GM21825 (cell line): ENCODE results near the gene MRPL53.

Source experiments
- ATAC-seq: cut with Tn5 transposase; IDR thresholded peaks from one replicate; pipeline ENCODE4 v1.9.1; 2021; ENCODE audit warnings: mild to moderate bottlenecking, moderate library complexity; ENCODE audit not compliant: unreplicated experiment

The MRPL53 gene

GRCh38 chr2:74429487-74430451 lies 42.7 kb downstream of the MRPL53 start:
- no peak for ATAC-seq

- ATAC-seq, result no peak
Observed at GRCh38 chr2:74428675-74429074, 43.8 kb downstream of the MRPL53 start.

- no peak for ATAC-seq
Observed at GRCh38 chr2:74427551-74427950, 44.9 kb downstream of the MRPL53 start.

- no peak for ATAC-seq
Observed at GRCh38 chr2:74426181-74426758, 46.2 kb downstream of the MRPL53 start.

GRCh38 chr2:74425523-74425922 lies 47.0 kb downstream of the MRPL53 start:
- ATAC-seq, result no peak

GRCh38 chr2:74424995-74425406 lies 47.5 kb downstream of the MRPL53 start:
- ATAC-seq, result no peak

- no peak for ATAC-seq
Observed at GRCh38 chr2:74424139-74424992, 48.1 kb downstream of the MRPL53 start.

- ATAC-seq, result no peak
Observed at GRCh38 chr2:74423231-74424095, 49.0 kb downstream of the MRPL53 start.
